GM13976 (cell line): ENCODE measurements around the gene TMEM182.

Source experiments
- DNase-seq: peaks from one replicate; pipeline ENCODE4 v3.0.0; 2012; ENCODE audit warnings: low spot score
- CTCF ChIP-seq: IDR thresholded peaks from 2 replicates; pipeline ENCODE4 v1.5.1; 2012; ENCODE audit warnings: borderline replicate concordance, mild to moderate bottlenecking; ENCODE audit not compliant: insufficient read depth; ENCODE audit errors: extremely low read depth, missing control alignments, control extremely low read depth
- in situ Hi-C: fragments of 300-500 bp; cut with MboI; formaldehyde crosslinking; loops from one replicate; pipeline ENCODE4 v1.12.0; 2022; ENCODE audit warnings: low sequenced_read_pairs, mixed read lengths, inconsistent platforms; ENCODE audit not compliant: unreplicated experiment

Gene TMEM182

GRCh38 chr2:102832789-102833188 lies 71.0 kb downstream of the TMEM182 start:
- TF ChIP-seq CTCF: no peak
- in situ Hi-C loops: no loop called here
- no peak for DNase-seq

GRCh38 chr2:102834523-102835273 lies 72.9 kb downstream of the TMEM182 start:
- no peak for TF ChIP-seq CTCF
- in situ Hi-C loops: no loop called here
- DNase-seq: no peak

- in situ Hi-C loops: no loop called here
- no peak for TF ChIP-seq CTCF
- DNase-seq: no peak
These were observed 75.9 kb downstream of the TMEM182 start for GRCh38 chr2:102837626-102838198.

GRCh38 chr2:102839668-102840388 lies 78.0 kb downstream of the TMEM182 start:
- peak; percentile 65 for TF ChIP-seq CTCF
- peak; percentile 41 for DNase-seq
- in situ Hi-C loops: no loop called here

GRCh38 chr2:102841107-102841840 lies 79.4 kb downstream of the TMEM182 start:
- in situ Hi-C loops: no loop called here
- DNase-seq: peak; percentile 46
- TF ChIP-seq CTCF: peak; percentile 23

GRCh38 chr2:102843764-102844443 lies 82.1 kb downstream of the TMEM182 start:
- DNase-seq: no peak
- TF ChIP-seq CTCF: no peak
- in situ Hi-C loops: no loop called here
